GM23248 (cell line): ENCODE measurements around the gene RNF150. TPM values are rescaled to one million over a fixed set of nuclear protein-coding genes. Genes with fewer than 3 reads are reported as not detected.

Source experiments
- DNase-seq: peaks from one replicate; pipeline ENCODE4 v3.0.0-alpha.2; 2015
- H2AFZ ChIP-seq: fragments of 200-600 bp; sonication (generic); 2 replicates; pipeline ENCODE4 v1.6.1; 2016; ENCODE audit warnings: antibody characterized with exemption
- H3F3A ChIP-seq: fragments of 200-600 bp; sonication (generic); 2 replicates; pipeline ENCODE4 v1.6.1; 2016; ENCODE audit warnings: mild to moderate bottlenecking, antibody characterized with exemption, mixed run types; ENCODE audit not compliant: insufficient read depth
- H3K27ac ChIP-seq: fragments of 200-600 bp; sonication (generic); 2 replicates; pipeline ENCODE4 v1.5.1; 2016; ENCODE audit warnings: mild to moderate bottlenecking
- H3K27me3 ChIP-seq: fragments of 200-600 bp; sonication (generic); replicated peaks from 2 replicates; pipeline ENCODE4 v1.6.1; 2016; ENCODE audit warnings: mild to moderate bottlenecking; ENCODE audit not compliant: insufficient read depth
- H3K36me3 ChIP-seq: fragments of 200-600 bp; sonication (generic); 2 replicates; pipeline ENCODE4 v1.6.1; 2016; ENCODE audit warnings: low read depth, mild to moderate bottlenecking
- H3K4me1 ChIP-seq: fragments of 200-600 bp; sonication (generic); 2 replicates; pipeline ENCODE4 v1.6.1; 2016; ENCODE audit warnings: mild to moderate bottlenecking; ENCODE audit not compliant: insufficient read depth
- H3K4me2 ChIP-seq: fragments of 200-600 bp; sonication (generic); one replicate; pipeline ENCODE4 v1.6.1; 2016; ENCODE audit warnings: mild to moderate bottlenecking; ENCODE audit not compliant: unreplicated experiment
- H3K4me3 ChIP-seq: fragments of 200-600 bp; sonication (generic); 2 replicates; pipeline ENCODE4 v1.5.1; 2016; ENCODE audit warnings: mild to moderate bottlenecking
- H3K79me2 ChIP-seq: fragments of 200-600 bp; sonication (generic); 2 replicates; pipeline ENCODE4 v1.6.1; 2016; ENCODE audit warnings: mild to moderate bottlenecking; ENCODE audit not compliant: insufficient read depth
- H3K9ac ChIP-seq: fragments of 200-600 bp; sonication (generic); 2 replicates; pipeline ENCODE4 v1.6.1; 2016; ENCODE audit warnings: mild to moderate bottlenecking
- H3K9me2 ChIP-seq: fragments of 200-600 bp; sonication (generic); 2 replicates; pipeline ENCODE4 v1.6.1; 2016; ENCODE audit warnings: mixed run types, mild to moderate bottlenecking, moderate library complexity; ENCODE audit not compliant: insufficient read depth
- H3K9me3 ChIP-seq: fragments of 200-600 bp; sonication (generic); one replicate; pipeline ENCODE4 v1.6.1; 2017; ENCODE audit warnings: low read depth
- H4K20me1 ChIP-seq: fragments of 200-600 bp; sonication (generic); 2 replicates; pipeline ENCODE4 v1.6.0; 2016; ENCODE audit not compliant: insufficient read depth
- EZH2 ChIP-seq: fragments of 200-600 bp; sonication (generic); IDR thresholded peaks from 2 replicates; pipeline ENCODE4 v1.6.1; 2018; ENCODE audit warnings: antibody characterized with exemption, mild to moderate bottlenecking; ENCODE audit not compliant: insufficient read depth, poor library complexity, severe bottlenecking
- EZH2phosphoT487 ChIP-seq: fragments of 200-600 bp; sonication (generic); IDR thresholded peaks from 2 replicates; pipeline ENCODE4 v1.6.1; 2018; ENCODE audit warnings: antibody characterized with exemption, moderate library complexity, mild to moderate bottlenecking, low read depth; ENCODE audit not compliant: insufficient read depth
- WGBS, 2 experiments: methylation state at CpG; one replicate each; pipeline ENCODE4 v1.1.6; 2015 to 2017; ENCODE audit warnings: low lambda C conversion rate in 2 of 2, low coverage in 1 of 2; ENCODE audit errors: missing lambda C conversion rate in 2 of 2; 5-methylcytosine and 5-hydroxymethylcytosine counted together
- in situ Hi-C: fragments of 300-500 bp; cut with MboI; formaldehyde crosslinking; loops from 2 replicates; pipeline ENCODE4 v1.15.0; 2020
- polyA plus RNA-seq: library from polyadenylated mRNA; unstranded; fragments of >200 nt; fragmentation: Nextera tagmentation; extraction: Ambion mirVana; gene quantifications from 2 replicates; pipeline ENCODE4 v1.2.1, GENCODE V29; 2016
- total RNA-seq: library from RNA; depleted of rRNA; stranded (reverse); fragments of >200 nt; shearing (Covaris generic); gene quantifications from 2 replicates; pipeline ENCODE4 v1.2.3, GENCODE V29; 2014

The RNF150 gene
- total and polyA plus RNA-seq, 2 experiments from 2014 or later = 4.8 to 10.5 TPM

GRCh38 chr4:141075553-141075952 lies 57.7 kb downstream of the RNF150 start:
- no peak overlapping the region for H3K9ac ChIP-seq
- no peak overlapping the region for H3K4me2 ChIP-seq
- H3K4me1 ChIP-seq = peaks cover 6% of the 10 kb centered on the region; the same call in 1 of the 2 replicates
- no peak for DNase-seq
- no peaks in the 10 kb centered on the region for H3K9me3 ChIP-seq
- H3K9me2 ChIP-seq = no peaks in the 10 kb centered on the region
- H3K27me3 ChIP-seq = no peaks in the 10 kb centered on the region
- H3F3A ChIP-seq = no peaks in the 10 kb centered on the region
- H4K20me1 ChIP-seq = no peaks in the 10 kb centered on the region
- H3K27ac ChIP-seq = no peak overlapping the region
- no peaks in the 10 kb centered on the region for H3K79me2 ChIP-seq
- H2AFZ ChIP-seq = no peak overlapping the region
- H3K36me3 ChIP-seq = no peaks in the 10 kb centered on the region
- H3K4me3 ChIP-seq = no peak overlapping the region
- TF ChIP-seq EZH2 = no peak
- no peak for TF ChIP-seq EZH2phosphoT487
- in situ Hi-C loops = no loop called here

- no peaks in the 10 kb centered on the region for H3K9me3 ChIP-seq
- no peaks in the 10 kb centered on the region for H3K79me2 ChIP-seq
- no peaks in the 10 kb centered on the region for H4K20me1 ChIP-seq
- H3F3A ChIP-seq = no peaks in the 10 kb centered on the region
- H3K4me2 ChIP-seq = no peak overlapping the region
- in situ Hi-C loops = no loop called here
- H3K4me1 ChIP-seq = peaks cover 5% of the 10 kb centered on the region; the same call in 1 of the 2 replicates
- H3K27ac ChIP-seq = no peak overlapping the region
- no peak overlapping the region for H3K9ac ChIP-seq
- no peak for DNase-seq
- no peaks in the 10 kb centered on the region for H3K27me3 ChIP-seq
- TF ChIP-seq EZH2phosphoT487 (no peak), EZH2 (no peak)
- H3K9me2 ChIP-seq = no peaks in the 10 kb centered on the region
- H3K36me3 ChIP-seq = no peaks in the 10 kb centered on the region
- WGBS, 2 experiments = 63 to 72% methylated on average over 4 of the region's 4 CpGs
- H3K4me3 ChIP-seq = no peak overlapping the region
- H2AFZ ChIP-seq = no peak overlapping the region
Observed at GRCh38 chr4:141074098-141074878, 59.0 kb downstream of the RNF150 start.

- WGBS, 2 experiments = 87 to 91% methylated on average over 3 of the region's 3 CpGs
- Histone ChIP-seq H3K4me1 (peaks cover 10% of the 10 kb centered on the region), H3K27ac (no peak overlapping the region), H3K9ac (no peak overlapping the region), H3K4me2 (no peak overlapping the region), H3F3A (no peaks in the 10 kb centered on the region), H3K27me3 (no peaks in the 10 kb centered on the region), H3K9me3 (no peaks in the 10 kb centered on the region), H3K79me2 (no peaks in the 10 kb centered on the region), H4K20me1 (no peaks in the 10 kb centered on the region), H3K9me2 (0 out of 2 replicates have a peak, but pooled peaks cover 3% of the 10 kb centered on the region), H3K36me3 (no peaks in the 10 kb centered on the region), H3K4me3 (no peak overlapping the region), H2AFZ (no peak overlapping the region)
- no peak for TF ChIP-seq EZH2phosphoT487
- TF ChIP-seq EZH2 = no peak
- DNase-seq = no peak
- in situ Hi-C loops = no loop called here
Observed at GRCh38 chr4:141066690-141067089, 66.6 kb downstream of the RNF150 start.

- Histone ChIP-seq H3K4me3 (no peak overlapping the region), H3K9me2 (0 out of 2 replicates have a peak, but pooled peaks cover 3% of the 10 kb centered on the region), H3K27ac (no peak overlapping the region), H3K4me2 (peak overlapping the region; percentile 34), H3K9ac (no peak overlapping the region), H3K36me3 (no peaks in the 10 kb centered on the region), H3K27me3 (no peaks in the 10 kb centered on the region), H3K9me3 (no peaks in the 10 kb centered on the region), H2AFZ (no peak overlapping the region), H3K4me1 (peaks cover 10% of the 10 kb centered on the region), H3K79me2 (no peaks in the 10 kb centered on the region), H4K20me1 (no peaks in the 10 kb centered on the region), H3F3A (no peaks in the 10 kb centered on the region)
- in situ Hi-C loops = no loop called here
- WGBS, 2 experiments = 49 to 60% methylated on average over 3 of the region's 3 CpGs
- peak; percentile 50 for DNase-seq
- no peak for TF ChIP-seq EZH2phosphoT487
- no peak for TF ChIP-seq EZH2
Observed at GRCh38 chr4:141065872-141066271, 67.4 kb downstream of the RNF150 start.
